Subcutaneous abdominal adipose tissue (tissue), 5 donors: ENCODE data around the gene DNAJA3.
A peak's percentile ranks its signal among the peaks of the same experiment; 100 is the strongest.

Source experiments
- H3K27ac ChIP-seq: one replicate; pipeline ENCODE4 v1.7.0; 2013; ENCODE audit warnings: low read depth, mild to moderate bottlenecking, inconsistent platforms, low read length, moderate library complexity
- H3K27me3 ChIP-seq, 5 donors: one replicate each; pipeline ENCODE4 v1.7.0; 2013; ENCODE audit warnings: low read length in 5 of 5, inconsistent platforms in 1 of 5; ENCODE audit not compliant: control insufficient read depth in 5 of 5, insufficient read depth in 4 of 5
- H3K36me3 ChIP-seq, 5 donors: one replicate each; pipeline ENCODE4 v1.7.0; 2013; ENCODE audit warnings: low read length in 5 of 5; ENCODE audit not compliant: control insufficient read depth in 5 of 5, insufficient read depth in 5 of 5
- H3K4me1 ChIP-seq, 5 donors: one replicate each; pipeline ENCODE4 v1.7.0; 2013; ENCODE audit warnings: low read length in 5 of 5, mild to moderate bottlenecking in 3 of 5, moderate library complexity in 1 of 5; ENCODE audit not compliant: control insufficient read depth in 5 of 5, insufficient read depth in 5 of 5
- H3K4me3 ChIP-seq, 5 donors: one replicate each; pipeline ENCODE4 v1.7.0; 2013; ENCODE audit warnings: low read length in 5 of 5, low read depth in 1 of 5
- H3K9ac ChIP-seq, 5 donors: one replicate each; pipeline ENCODE4 v1.7.0; 2013; ENCODE audit warnings: low read length in 5 of 5, mild to moderate bottlenecking in 4 of 5, moderate library complexity in 3 of 5
- H3K9me3 ChIP-seq, 5 donors: one replicate each; pipeline ENCODE4 v1.7.0; 2013; ENCODE audit warnings: low read length in 5 of 5; ENCODE audit not compliant: control insufficient read depth in 5 of 5
- donor health status: healthy.
- donor health status: healthy.
- donor health status: healthy.
- donor health status: healthy.
- donor health status: healthy.

The DNAJA3 gene

DNA sequence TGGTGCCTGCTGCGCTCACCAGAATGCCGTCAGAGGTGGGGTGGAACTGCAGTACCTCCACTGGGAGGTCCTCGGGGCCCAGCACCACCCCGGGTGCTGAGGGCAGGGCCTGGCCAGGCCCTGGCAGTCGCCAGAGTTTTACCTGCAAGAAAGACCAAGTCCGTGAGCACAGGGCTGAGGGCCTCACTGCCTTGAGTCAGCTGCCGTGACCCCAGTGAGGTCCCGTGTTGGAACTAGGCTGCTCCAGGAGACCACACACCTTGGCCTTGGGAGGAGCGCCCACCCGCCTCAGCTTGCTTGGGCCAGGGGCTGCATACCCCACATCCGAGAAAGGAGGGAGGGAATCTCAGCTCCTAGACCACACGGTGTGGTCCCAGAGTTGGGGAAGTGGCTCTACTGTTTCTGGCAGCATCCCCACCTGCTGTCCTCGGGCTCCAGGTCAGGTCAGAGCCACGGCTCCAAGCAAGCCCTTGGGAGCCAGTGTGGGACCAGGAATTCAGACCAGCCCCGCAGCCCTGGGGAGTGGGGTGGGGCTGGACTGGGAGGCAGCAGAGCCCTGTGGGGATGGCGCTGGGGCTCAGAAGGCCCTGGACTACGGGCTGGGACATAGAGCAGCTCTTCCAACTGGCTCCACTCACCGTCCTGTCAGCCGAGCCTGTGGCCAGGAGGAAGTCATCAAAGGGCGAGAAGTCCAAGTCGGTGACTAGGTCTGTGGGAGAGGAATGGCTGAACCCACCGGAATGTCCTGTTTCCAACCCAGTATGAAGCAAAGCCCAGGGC lies 17.9 kb upstream of the DNAJA3 start:
- no peak overlapping the region for H3K27ac ChIP-seq
- no peaks in the 10 kb centered on the region for H3K9me3 ChIP-seq
- no peak overlapping the region for H3K4me3 ChIP-seq
- H3K4me1 ChIP-seq, result peaks cover 0 to 20% (median 14%) of the 10 kb centered on the region in 5 donors
- no peak overlapping the region for H3K9ac ChIP-seq
- H3K27me3 ChIP-seq, result no peaks in the 10 kb centered on the region
- peaks cover 0 to 88% (median 46%) of the 10 kb centered on the region in 5 donors for H3K36me3 ChIP-seq

- Histone ChIP-seq H3K9ac (no peak overlapping the region), H3K4me3 (no peak overlapping the region), H3K27me3 (no peaks in the 10 kb centered on the region), H3K27ac (no peak overlapping the region), H3K4me1 (peaks cover 0 to 20% (median 14%) of the 10 kb centered on the region in 5 donors), H3K36me3 (peaks cover 0 to 88% (median 46%) of the 10 kb centered on the region in 5 donors), H3K9me3 (no peaks in the 10 kb centered on the region)
Observed at GRCh38 chr16:4408323-4408690, 17.4 kb upstream of the DNAJA3 start.

- Histone ChIP-seq H3K9me3 (no peaks in the 10 kb centered on the region), H3K9ac (no peak overlapping the region), H3K27ac (no peak overlapping the region), H3K36me3 (peaks cover 0 to 79% (median 40%) of the 10 kb centered on the region in 5 donors), H3K4me3 (no peak overlapping the region), H3K4me1 (peaks cover 0 to 20% (median 14%) of the 10 kb centered on the region in 5 donors), H3K27me3 (no peaks in the 10 kb centered on the region)
Observed at GRCh38 chr16:4409081-4409932, 16.4 kb upstream of the DNAJA3 start.

DNA sequence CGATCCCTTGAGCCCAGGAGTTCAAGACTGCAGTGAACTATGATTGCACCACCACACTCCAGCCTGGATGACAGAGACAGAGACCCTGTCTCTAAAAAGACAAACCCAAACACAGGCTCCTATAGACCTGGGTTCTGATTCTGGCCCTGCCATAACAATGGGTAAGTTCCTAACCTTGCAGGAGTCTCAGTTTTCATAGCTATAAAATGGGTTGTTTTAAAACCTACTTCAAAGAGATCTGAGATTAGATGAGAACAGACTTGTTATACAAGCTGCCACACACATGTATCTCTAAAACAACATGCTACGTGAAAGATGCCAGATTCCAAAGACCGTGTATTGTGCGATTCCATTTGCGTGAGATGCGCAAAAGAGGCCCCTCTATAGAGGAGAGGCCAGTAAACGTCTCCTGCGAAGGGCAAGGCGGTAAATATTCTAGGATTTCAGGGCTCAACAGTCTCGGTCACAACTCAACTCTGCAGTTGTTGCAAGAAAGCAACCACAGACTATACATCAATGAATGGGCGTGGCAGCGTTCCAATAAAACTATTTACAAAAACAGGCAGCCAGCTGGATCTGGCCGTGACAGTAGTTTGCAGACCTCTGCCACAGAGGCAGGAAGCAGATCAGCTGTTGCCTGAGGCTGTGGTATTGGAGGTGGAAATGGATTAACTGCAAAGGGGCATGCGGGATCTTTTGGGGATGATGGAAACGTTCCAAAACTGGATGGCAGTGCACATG lies 15.2 kb upstream of the DNAJA3 start:
- H3K9ac ChIP-seq, result peak overlapping the region in 1 of 5 donors; percentile 28
- no peaks in the 10 kb centered on the region for H3K9me3 ChIP-seq
- no peak overlapping the region for H3K27ac ChIP-seq
- H3K4me3 ChIP-seq, result no peak overlapping the region
- H3K36me3 ChIP-seq, result peaks cover 0 to 67% (median 29%) of the 10 kb centered on the region in 5 donors
- H3K4me1 ChIP-seq, result peaks cover 3 to 32% (median 26%) of the 10 kb centered on the region in 5 donors
- no peaks in the 10 kb centered on the region for H3K27me3 ChIP-seq

GRCh38 chr16:4411684-4412083 lies 14.0 kb upstream of the DNAJA3 start:
- Histone ChIP-seq H3K9me3 (no peaks in the 10 kb centered on the region), H3K4me3 (no peak overlapping the region), H3K27ac (no peak overlapping the region), H3K9ac (no peak overlapping the region), H3K4me1 (peaks cover 4 to 41% (median 32%) of the 10 kb centered on the region in 5 donors), H3K36me3 (peaks cover 0 to 56% (median 22%) of the 10 kb centered on the region in 5 donors), H3K27me3 (no peaks in the 10 kb centered on the region)

DNA sequence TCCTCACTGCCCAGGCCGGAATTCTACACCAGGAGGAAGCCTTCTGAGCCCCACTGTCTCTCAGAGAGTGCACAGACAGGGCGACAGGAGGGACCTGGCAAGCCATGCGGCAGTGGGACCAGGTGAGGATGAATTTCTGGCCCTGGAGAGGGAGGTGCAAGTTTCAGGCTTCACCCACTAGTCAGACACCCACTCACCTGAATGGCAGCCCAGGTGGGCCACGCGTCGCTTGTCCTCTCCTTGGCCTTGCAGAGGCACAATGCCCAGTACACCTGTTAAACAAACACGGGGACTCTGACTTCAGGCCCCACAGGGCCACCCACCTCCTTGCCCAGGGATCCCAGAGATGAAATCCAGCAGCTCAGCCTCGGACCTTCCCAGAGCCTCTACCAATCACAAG lies 13.5 kb upstream of the DNAJA3 start:
- H3K27ac ChIP-seq, result no peak overlapping the region
- H3K27me3 ChIP-seq, result no peaks in the 10 kb centered on the region
- H3K36me3 ChIP-seq, result peaks cover 0 to 55% (median 21%) of the 10 kb centered on the region in 5 donors
- no peaks in the 10 kb centered on the region for H3K9me3 ChIP-seq
- no peak overlapping the region for H3K4me3 ChIP-seq
- peaks cover 4 to 45% (median 36%) of the 10 kb centered on the region in 5 donors for H3K4me1 ChIP-seq
- H3K9ac ChIP-seq, result no peak overlapping the region

DNA sequence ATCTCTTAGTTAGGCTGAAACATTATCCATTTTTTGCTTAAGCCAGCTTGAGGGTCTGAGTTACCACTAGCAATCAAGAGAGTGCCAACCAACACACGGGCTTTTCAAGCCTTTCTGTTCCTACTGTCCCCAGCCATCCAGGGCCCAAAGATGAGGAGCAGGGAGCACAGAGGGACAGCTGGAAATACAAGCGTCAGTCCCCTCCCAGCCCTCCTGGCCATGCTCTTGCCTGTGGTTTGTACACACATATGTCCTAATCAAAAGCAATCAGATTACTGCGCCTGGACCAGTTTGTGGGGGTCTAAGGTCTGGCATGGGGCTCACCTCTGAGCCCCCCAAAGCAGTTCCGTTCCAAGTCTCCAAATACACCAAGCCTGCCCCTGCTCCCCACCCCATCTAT lies 12.8 kb upstream of the DNAJA3 start:
- Histone ChIP-seq H3K9me3 (no peaks in the 10 kb centered on the region), H3K27ac (no peak overlapping the region), H3K4me3 (no peak overlapping the region), H3K9ac (no peak overlapping the region), H3K27me3 (no peaks in the 10 kb centered on the region), H3K36me3 (peaks cover 0 to 48% (median 14%) of the 10 kb centered on the region in 5 donors), H3K4me1 (peaks cover 4 to 45% (median 34%) of the 10 kb centered on the region in 5 donors)

- Histone ChIP-seq H3K36me3 (peaks cover 0 to 33% (median 7%) of the 10 kb centered on the region in 5 donors), H3K9me3 (no peaks in the 10 kb centered on the region), H3K27me3 (no peaks in the 10 kb centered on the region), H3K27ac (no peak overlapping the region), H3K4me1 (peaks cover 4 to 45% (median 31%) of the 10 kb centered on the region in 5 donors), H3K9ac (peak overlapping the region in 1 of 5 donors; percentile 19), H3K4me3 (no peak overlapping the region)
Observed at GRCh38 chr16:4414187-4414917, 11.3 kb upstream of the DNAJA3 start.

- H3K4me3 ChIP-seq, result peak overlapping the region; percentile 70 to 86 (median 77)
- H3K36me3 ChIP-seq, result peaks cover 0 to 24% (median 7%) of the 10 kb centered on the region in 5 donors
- H3K27me3 ChIP-seq, result no peaks in the 10 kb centered on the region
- H3K4me1 ChIP-seq, result peaks cover 4 to 45% (median 31%) of the 10 kb centered on the region in 5 donors
- peak overlapping the region; percentile 54 for H3K27ac ChIP-seq
- peak overlapping the region; percentile 52 to 83 (median 77) for H3K9ac ChIP-seq
- no peaks in the 10 kb centered on the region for H3K9me3 ChIP-seq
Observed at GRCh38 chr16:4415538-4416199, 10.0 kb upstream of the DNAJA3 start.
